ENCODE measurements around the gene MBD2. TPM values are rescaled to one million over a fixed set of nuclear protein-coding genes. Genes with fewer than 3 reads are reported as not detected.
"Not testable (repeated sequence)": the region's sequence is repeated elsewhere in the genome, so short reads cannot be mapped to it uniquely, and the experiment has no call there.

The MBD2 gene
- polyA plus RNA-seq, 1 donor (not counting 4 experiments of a cell fraction or from before 2014, with no cell fraction given): 212 TPM

- Histone ChIP-seq H4K20me1 (ENCODE audit: control insufficient read depth, extremely low read depth, insufficient read depth, low read length) (no peaks in the 10 kb centered on the region), H3K9me3 (ENCODE audit: control insufficient read depth, low read depth, low read length) (no peaks in the 10 kb centered on the region), H3K9ac (ENCODE audit: control insufficient read depth, extremely low read depth, insufficient read depth, low read length) (no peak overlapping the region), H3K4me2 (ENCODE audit: control insufficient read depth, extremely low read depth, insufficient read depth, low read depth, low read length) (peak overlapping the region; percentile 1), H3K79me2 (ENCODE audit: control insufficient read depth, insufficient read depth, low read length) (no peaks in the 10 kb centered on the region), H3K9me1 (ENCODE audit: control insufficient read depth, extremely low read depth, insufficient read depth, low read length) (no peaks in the 10 kb centered on the region), H3K4me1 (ENCODE audit: control insufficient read depth, extremely low read depth, insufficient read depth, low read length) (peaks cover 7% of the 10 kb centered on the region), H3K4me3 (ENCODE audit: control insufficient read depth in 2 of 3, extremely low read depth in 1 of 3, insufficient read depth in 2 of 3, low read depth in 1 of 3, low read length in 3 of 3) (no peak overlapping the region), H2AFZ (ENCODE audit: control insufficient read depth, low read length) (no peak overlapping the region), H3K27ac (ENCODE audit: control insufficient read depth, insufficient read depth, low read length) (no peak overlapping the region), H3K27me3 (ENCODE audit: control insufficient read depth, extremely low read depth, insufficient read depth, low read length) (no peaks in the 10 kb centered on the region), H3K36me3 (ENCODE audit: control insufficient read depth in 2 of 2, extremely low read depth in 1 of 2, insufficient read depth in 2 of 2, low read length in 2 of 2) (no peaks in the 10 kb centered on the region)
- TF ChIP-seq EZH2 (IDR thresholded peaks at IDR 0.05; ENCODE audit: low read length): no peak
- no peak for TF ChIP-seq CTCF (optimal IDR thresholded peaks at IDR 0.05 in 1 of 3, IDR thresholded peaks at IDR 0.05 in 1 of 3, conservative IDR thresholded peaks at IDR 0.05 in 1 of 3; ENCODE audit: extremely low read depth in 1 of 3, insufficient read depth in 2 of 3, low read length in 3 of 3)
- dilution Hi-C loops (cut with MboI; ENCODE audit: extremely low pct_ligation_motif_present, low sequenced_read_pairs): no loop called here
- peak; percentile 34 for FAIRE-seq
- no peak for DNase-seq (ENCODE audit: low read depth, low spot score)
These were observed 36.1 kb upstream of the MBD2 start for GRCh38 chr18:54260396-54261072.

GRCh38 chr18:54257818-54258217, 33.3 kb upstream of the MBD2 start:
- H3K27ac ChIP-seq (ENCODE audit: control insufficient read depth, insufficient read depth, low read length); DNase-seq (ENCODE audit: low read depth, low spot score); H3K4me3 ChIP-seq (ENCODE audit: control insufficient read depth in 2 of 3, extremely low read depth in 1 of 3, insufficient read depth in 2 of 3, low read depth in 1 of 3, low read length in 3 of 3); H3K9me3 ChIP-seq (ENCODE audit: control insufficient read depth, low read depth, low read length); H3K4me2 ChIP-seq (ENCODE audit: control insufficient read depth, extremely low read depth, insufficient read depth, low read depth, low read length); H3K27me3 ChIP-seq (ENCODE audit: control insufficient read depth, extremely low read depth, insufficient read depth, low read length); H4K20me1 ChIP-seq (ENCODE audit: control insufficient read depth, extremely low read depth, insufficient read depth, low read length); H3K9ac ChIP-seq (ENCODE audit: control insufficient read depth, extremely low read depth, insufficient read depth, low read length); H2AFZ ChIP-seq (ENCODE audit: control insufficient read depth, low read length); H3K79me2 ChIP-seq (ENCODE audit: control insufficient read depth, insufficient read depth, low read length); H3K9me1 ChIP-seq (ENCODE audit: control insufficient read depth, extremely low read depth, insufficient read depth, low read length); dilution Hi-C loops (cut with MboI; ENCODE audit: extremely low pct_ligation_motif_present, low sequenced_read_pairs); FAIRE-seq; H3K36me3 ChIP-seq (ENCODE audit: control insufficient read depth in 2 of 2, extremely low read depth in 1 of 2, insufficient read depth in 2 of 2, low read length in 2 of 2): not testable (repeated sequence)
- H3K4me1 ChIP-seq (ENCODE audit: control insufficient read depth, extremely low read depth, insufficient read depth, low read length): peaks cover 21% of the 10 kb centered on the region

GRCh38 chr18:54257015-54257414, 32.5 kb upstream of the MBD2 start:
- H3K27ac ChIP-seq (ENCODE audit: control insufficient read depth, insufficient read depth, low read length): no peak overlapping the region
- no peak overlapping the region for H2AFZ ChIP-seq (ENCODE audit: control insufficient read depth, low read length)
- no peak overlapping the region for H3K9ac ChIP-seq (ENCODE audit: control insufficient read depth, extremely low read depth, insufficient read depth, low read length)
- no peaks in the 10 kb centered on the region for H3K9me1 ChIP-seq (ENCODE audit: control insufficient read depth, extremely low read depth, insufficient read depth, low read length)
- H3K4me2 ChIP-seq (ENCODE audit: control insufficient read depth, extremely low read depth, insufficient read depth, low read depth, low read length): no peak overlapping the region
- H3K4me3 ChIP-seq (ENCODE audit: control insufficient read depth in 2 of 3, extremely low read depth in 1 of 3, insufficient read depth in 2 of 3, low read depth in 1 of 3, low read length in 3 of 3): no peak overlapping the region
- no peaks in the 10 kb centered on the region for H4K20me1 ChIP-seq (ENCODE audit: control insufficient read depth, extremely low read depth, insufficient read depth, low read length)
- FAIRE-seq (no peak), DNase-seq (ENCODE audit: low read depth, low spot score) (no peak)
- peaks cover 21% of the 10 kb centered on the region for H3K4me1 ChIP-seq (ENCODE audit: control insufficient read depth, extremely low read depth, insufficient read depth, low read length)
- no peaks in the 10 kb centered on the region for H3K27me3 ChIP-seq (ENCODE audit: control insufficient read depth, extremely low read depth, insufficient read depth, low read length)
- TF ChIP-seq CTCF (optimal IDR thresholded peaks at IDR 0.05 in 1 of 3, IDR thresholded peaks at IDR 0.05 in 1 of 3, conservative IDR thresholded peaks at IDR 0.05 in 1 of 3; ENCODE audit: extremely low read depth in 1 of 3, insufficient read depth in 2 of 3, low read length in 3 of 3) (no peak), EZH2 (IDR thresholded peaks at IDR 0.05; ENCODE audit: low read length) (no peak)
- no peaks in the 10 kb centered on the region for H3K36me3 ChIP-seq (ENCODE audit: control insufficient read depth in 2 of 2, extremely low read depth in 1 of 2, insufficient read depth in 2 of 2, low read length in 2 of 2)
- H3K79me2 ChIP-seq (ENCODE audit: control insufficient read depth, insufficient read depth, low read length): no peaks in the 10 kb centered on the region
- dilution Hi-C loops (cut with MboI; ENCODE audit: extremely low pct_ligation_motif_present, low sequenced_read_pairs): no loop called here
- H3K9me3 ChIP-seq (ENCODE audit: control insufficient read depth, low read depth, low read length): no peaks in the 10 kb centered on the region

Measured in keratinocyte (primary cell).